A549 (cell line): ENCODE measurements around the gene KIF5A. TPM values are rescaled to one million over a fixed set of nuclear protein-coding genes. Genes with fewer than 3 reads are reported as not detected.

Experiments
- ATAC-seq, 2 experiments: fragments of 200-7000 bp in 1 of 2; fragments of >200 bp in 1 of 2; cut with Nextera tagmentation in 1 of 2; cut with Tn5 transposase in 1 of 2; 3 replicates each; pipeline versions ENCODE4 v1.8.0 to v1.9.1; 2018 to 2020; ENCODE audit warnings: mild to moderate bottlenecking in 1 of 2, moderate library complexity in 1 of 2
- CTCF ChIA-PET: fragments of 300-600 bp; sonication (Branson Sonifier 250); formaldehyde crosslinking; extraction: SDS; loops from one replicate; lab custom pipeline; 2021; ENCODE audit warnings: antibody characterized with exemption, inconsistent platforms; lab: Yijun Ruan, JAX
- POLR2A ChIA-PET: fragments of 350-600 bp; formaldehyde crosslinking; extraction: SDS; loops from one replicate; lab custom pipeline; 2021; ENCODE audit warnings: antibody characterized with exemption, inconsistent platforms; lab: Yijun Ruan, JAX
- DNase-seq, 2 experiments: peaks; one replicate each; pipeline versions ENCODE4 v3.0.0 to v3.0.0-alpha.2; 2011 to 2016; ENCODE audit warnings: low read depth in 1 of 2, low spot score in 1 of 2
- FAIRE-seq: peaks from 2 replicates; lab custom pipeline; 2011; peaks lifted over from hg19 to GRCh38; lab: Jason Lieb, UNC
- H3K27ac ChIP-seq, 2 experiments: fragments of >200 bp; sonication (Bioruptor Twin); formaldehyde crosslinking; 3 replicates each; pipeline ENCODE4 v1.5.1; 2016 to 2017
- H3K4me1 ChIP-seq: fragments of >200 bp; sonication (Bioruptor Twin); formaldehyde crosslinking; 3 replicates; pipeline ENCODE4 v1.6.1; 2016
- H3K4me2 ChIP-seq: fragments of >200 bp; sonication (Bioruptor Twin); formaldehyde crosslinking; 3 replicates; pipeline ENCODE4 v1.6.1; 2016
- H3K4me3 ChIP-seq: fragments of >200 bp; sonication (Bioruptor Twin); formaldehyde crosslinking; 3 replicates; pipeline ENCODE4 v1.5.1; 2016
- H3K9me3 ChIP-seq: fragments of >200 bp; sonication (Bioruptor Twin); formaldehyde crosslinking; 3 replicates; pipeline ENCODE4 v1.6.1; 2016
- CEBPB ChIP-seq, 2 experiments: fragments of >200 bp in 1 of 2; sonication (Bioruptor Twin) in 1 of 2; formaldehyde crosslinking in 1 of 2; IDR thresholded peaks; 2 replicates each; pipeline ENCODE4 v1.6.1; 2012 to 2016
- CHD4 ChIP-seq: fragments of 200-600 bp; sonication (generic); IDR thresholded peaks from 2 replicates; pipeline ENCODE4 v1.6.1; 2016; ENCODE audit warnings: antibody characterized with exemption, mild to moderate bottlenecking, borderline replicate concordance
- EP300 ChIP-seq, 2 experiments: fragments of >200 bp; sonication (Bioruptor Twin); formaldehyde crosslinking; IDR thresholded peaks; 2 replicates in 1 of 2; 3 replicates in 1 of 2; pipeline ENCODE4 v1.6.1; 2016 to 2017
- HEYL ChIP-seq: fragments of 250-450 bp; sonication (Bioruptor Pico); IDR thresholded peaks from 2 replicates; pipeline ENCODE4 v1.8.0; 2021; ENCODE audit warnings: mild to moderate bottlenecking, moderate library complexity
- HOXB13 ChIP-seq: fragments of 250-450 bp; sonication (Bioruptor Pico); IDR thresholded peaks from 2 replicates; pipeline ENCODE4 v1.5.0; 2020; ENCODE audit warnings: low read depth, mild to moderate bottlenecking, moderate library complexity
- HOXB5 ChIP-seq: fragments of 250-450 bp; sonication (Bioruptor Pico); IDR thresholded peaks from 2 replicates; pipeline ENCODE4 v1.5.0; 2020; ENCODE audit warnings: mild to moderate bottlenecking, moderate library complexity
- JUNB ChIP-seq: fragments of >200 bp; sonication (Bioruptor Twin); formaldehyde crosslinking; IDR thresholded peaks from 2 replicates; pipeline ENCODE4 v1.6.1; 2016
- KDM5A ChIP-seq: fragments of 200-600 bp; sonication (generic); IDR thresholded peaks from 2 replicates; pipeline ENCODE4 v1.6.1; 2016; ENCODE audit warnings: antibody characterized with exemption, mild to moderate bottlenecking
- MYC ChIP-seq: IDR thresholded peaks from 2 replicates; pipeline ENCODE4 v1.6.1; 2012; ENCODE audit warnings: mild to moderate bottlenecking, inconsistent platforms, low read length, improper control_type of control experiment, borderline replicate concordance
- PHF8 ChIP-seq: fragments of 200-600 bp; sonication (generic); IDR thresholded peaks from 2 replicates; pipeline ENCODE4 v1.6.1; 2016; ENCODE audit warnings: low read depth, mild to moderate bottlenecking, antibody characterized with exemption, moderate library complexity, borderline replicate concordance
- POLR2A ChIP-seq: IDR thresholded peaks from 2 replicates; pipeline ENCODE4 v1.6.1; 2012; ENCODE audit warnings: mild to moderate bottlenecking, low read length
- POLR2AphosphoS2 ChIP-seq: conservative IDR thresholded peaks from 2 replicates; pipeline ENCODE4 v1.6.1; 2012; ENCODE audit warnings: low read length, improper control_type of control experiment, inconsistent platforms
- RAD21 ChIP-seq, 2 experiments: fragments of >200 bp in 1 of 2; sonication (Bioruptor Twin) in 1 of 2; formaldehyde crosslinking in 1 of 2; IDR thresholded peaks in 1 of 2; conservative IDR thresholded peaks in 1 of 2; 2 replicates in 1 of 2; 3 replicates in 1 of 2; pipeline ENCODE4 v1.6.1; 2012 to 2018; ENCODE audit warnings: inconsistent platforms in 1 of 2
- RCOR1 ChIP-seq: fragments of 150-350 bp; IDR thresholded peaks from 2 replicates; pipeline ENCODE4 v1.6.1; 2014; ENCODE audit warnings: antibody characterized with exemption, low read length, low read depth
- RFX5 ChIP-seq: fragments of 450-650 bp; IDR thresholded peaks from 2 replicates; pipeline ENCODE4 v1.7.1; 2014; ENCODE audit warnings: antibody characterized with exemption, mild to moderate bottlenecking, moderate library complexity
- RNF2 ChIP-seq: fragments of 200-600 bp; sonication (generic); IDR thresholded peaks from 2 replicates; pipeline ENCODE4 v1.6.1; 2016; ENCODE audit warnings: low read depth, mild to moderate bottlenecking, antibody characterized with exemption, moderate library complexity, borderline replicate concordance
- SMC3 ChIP-seq: fragments of >200 bp; sonication (Bioruptor Twin); formaldehyde crosslinking; IDR thresholded peaks from 3 replicates; pipeline ENCODE4 v1.6.1; 2018; ENCODE audit warnings: inconsistent platforms
- TP53 ChIP-seq: fragments of 250-450 bp; sonication (Bioruptor Pico); IDR thresholded peaks from 2 replicates; pipeline ENCODE4 v1.5.0; 2021; ENCODE audit warnings: mild to moderate bottlenecking, moderate library complexity
- ZNF302 ChIP-seq: fragments of 250-450 bp; sonication (Bioruptor Pico); IDR thresholded peaks from 2 replicates; pipeline ENCODE4 v1.9.0; 2021; ENCODE audit warnings: inconsistent platforms, mild to moderate bottlenecking, moderate library complexity
- WGBS: methylation state at CpG from one replicate; pipeline ENCODE4 v1.1.6; 2017; ENCODE audit errors: missing lambda C conversion rate; 5-methylcytosine and 5-hydroxymethylcytosine counted together
- polyA plus RNA-seq, 4 experiments: library from polyadenylated mRNA; depleted of rRNA in 3 of 4; stranded (reverse); fragments of >200 nt; fragmentation: RNase III in 1 of 4; extraction: RNeasy Plus Mini Kit Qiagen cat#74134 plus additional on column Dnase treatment in 1 of 4; gene quantifications; 2 replicates in 3 of 4; 3 replicates in 1 of 4; pipeline ENCODE4 v1.2.3, GENCODE V29; 2011 to 2017
- TF ChIP-seq, protein P1 (sequence below): fragments of 150-350 bp; IDR thresholded peaks from 2 replicates; pipeline ENCODE4 v1.6.1; 2014; ENCODE audit warnings: low read depth, mild to moderate bottlenecking, low read length
- TF ChIP-seq, protein P2 (sequence below): fragments of 450-650 bp; IDR thresholded peaks from 2 replicates; pipeline ENCODE4 v1.6.1; 2014; ENCODE audit warnings: antibody characterized with exemption
- TF ChIP-seq, protein P3 (sequence below): fragments of >200 bp; sonication (Bioruptor Twin); formaldehyde crosslinking; IDR thresholded peaks from 3 replicates; pipeline ENCODE4 v1.5.1; 2016

KIF5A gene
- polyA plus RNA-seq, 2 of the 4 experiments (the other 2 are of a cell fraction) = 0.61 to 0.89 TPM

- peaks cover 13% of the 10 kb centered on the region for H3K4me1 ChIP-seq
- no peak overlapping the region for H3K4me2 ChIP-seq
- no peak for ATAC-seq
- no peaks in the 10 kb centered on the region for H3K9me3 ChIP-seq
- 100% methylated on average over 1 of the region's 1 CpG for WGBS
- TF ChIP-seq POLR2AphosphoS2 (no peak), HOXB13 (CRISPR knock-in tag) (no peak), POLR2A (no peak), JUNB (no peak), HOXB5 (no peak)
- TF ChIP-seq, all 56 proteins: peak for 0
- CTCF ChIA-PET = interaction anchor here (1.0 to 10.0 kb wide), 19 partner anchors 10 to 153 kb away, joined by 3 to 336 read pairs (median 29); partner anchors contain the start of genes ARHGEF25, B4GALNT1, DTX3 and OS9
- POLR2A ChIA-PET = interaction anchor here (1.5 kb wide), 1 partner anchor 9 kb away, joined by 4 read pairs; the partner anchor contains the start of gene PIP4K2C
- FAIRE-seq (no peak), DNase-seq (no peak)
- Histone ChIP-seq H3K27ac (no peak overlapping the region), H3K4me3 (no peak overlapping the region)
Observed at GRCh38 chr12:57581802-57582201, 32.0 kb downstream of the KIF5A start.

DNA sequence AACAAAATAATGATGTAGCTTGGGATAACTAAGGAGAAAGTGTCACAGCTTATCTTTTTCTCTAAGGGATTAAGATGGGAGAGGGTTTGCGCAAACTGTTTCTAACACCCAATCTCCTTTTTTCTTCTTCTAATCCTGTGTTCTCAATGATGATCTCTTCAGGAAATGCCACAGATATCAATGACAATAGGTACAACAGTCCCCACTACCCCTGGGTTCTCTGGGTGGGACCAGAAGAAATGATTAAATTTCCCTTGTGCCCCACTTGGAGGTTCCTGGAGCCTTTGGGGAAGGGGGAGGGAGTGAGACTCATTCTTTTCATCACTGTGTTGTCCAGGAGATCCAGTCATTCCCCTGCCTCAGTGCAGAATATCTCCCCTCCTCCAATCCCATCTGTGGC lies 32.6 kb downstream of the KIF5A start:
- DNase-seq = no peak
- H3K9me3 ChIP-seq = no peaks in the 10 kb centered on the region
- no peak for FAIRE-seq
- CTCF ChIA-PET = interaction anchor here (0.6 to 10.0 kb wide), 28 partner anchors 11 to 178 kb away, joined by 3 to 336 read pairs (median 16); partner anchors contain the start of genes ARHGEF25, B4GALNT1, DTX3 and OS9
- no peak overlapping the region for H3K4me3 ChIP-seq
- no peak for ATAC-seq
- no peak overlapping the region for H3K4me2 ChIP-seq
- WGBS = 90% methylated on average over 1 of the region's 1 CpG
- TF ChIP-seq PHF8 (no peak), KDM5A (no peak), MYC (no peak), CHD4 (no peak), EP300 (IDR thresholded peaks at IDR 0.05) (no peak)
- TF ChIP-seq, all 56 proteins: peak for 0
- peaks cover 13% of the 10 kb centered on the region for H3K4me1 ChIP-seq
- POLR2A ChIA-PET = interaction anchor here (1.5 kb wide), 1 partner anchor 9 kb away, joined by 4 read pairs; the partner anchor contains the start of gene PIP4K2C
- H3K27ac ChIP-seq = no peak overlapping the region

- no peak for FAIRE-seq
- 46% methylated on average over 13 of the region's 13 CpGs for WGBS
Observed at GRCh38 chr12:57583008-57583831, 33.4 kb downstream of the KIF5A start.

DNA sequence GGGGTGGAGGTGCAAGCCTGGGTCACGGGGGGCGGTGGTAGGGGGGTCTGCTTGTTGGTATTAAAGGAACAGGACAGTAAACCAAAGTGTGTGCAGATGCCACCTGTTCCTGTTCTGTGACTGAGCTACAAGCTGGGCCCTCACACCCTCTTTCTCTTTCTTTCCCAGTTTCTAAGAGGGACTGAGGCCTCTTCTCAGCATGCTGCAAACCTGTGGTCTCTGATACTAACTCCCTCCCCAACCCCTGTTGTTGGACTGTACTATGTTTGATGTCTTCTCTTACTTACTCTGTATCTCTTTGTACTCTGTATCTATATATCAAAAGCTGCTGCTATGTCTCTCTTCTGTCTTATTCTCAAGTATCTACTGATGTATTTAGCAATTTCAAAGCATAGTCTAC lies 34.2 kb downstream of the KIF5A start:
- ChIA-PET CTCF (interaction anchor here (0.7 to 10.0 kb wide), 34 partner anchors 9 to 354 kb away, joined by 3 to 336 read pairs (median 8); partner anchors contain the start of genes ARHGEF25, B4GALNT1, DCTN2 and DTX3), POLR2A (no interaction called here)
- no peak overlapping the region for H3K4me2 ChIP-seq
- no peaks in the 10 kb centered on the region for H3K9me3 ChIP-seq
- H3K4me1 ChIP-seq = peaks cover 13% of the 10 kb centered on the region
- H3K4me3 ChIP-seq = no peak overlapping the region
- FAIRE-seq (no peak), ATAC-seq (no peak), DNase-seq (no peak)
- no peak overlapping the region for H3K27ac ChIP-seq
- 85% methylated on average over 2 of the region's 2 CpGs for WGBS
- no peak for TF ChIP-seq RFX5
- no peak for TF ChIP-seq RNF2
- TF ChIP-seq CEBPB (IDR thresholded peaks at IDR 0.05) = no peak
- TF ChIP-seq ZNF302 (CRISPR knock-in tag) = no peak
- TF ChIP-seq HEYL (CRISPR knock-in tag) = no peak
- TF ChIP-seq, protein P1, sequence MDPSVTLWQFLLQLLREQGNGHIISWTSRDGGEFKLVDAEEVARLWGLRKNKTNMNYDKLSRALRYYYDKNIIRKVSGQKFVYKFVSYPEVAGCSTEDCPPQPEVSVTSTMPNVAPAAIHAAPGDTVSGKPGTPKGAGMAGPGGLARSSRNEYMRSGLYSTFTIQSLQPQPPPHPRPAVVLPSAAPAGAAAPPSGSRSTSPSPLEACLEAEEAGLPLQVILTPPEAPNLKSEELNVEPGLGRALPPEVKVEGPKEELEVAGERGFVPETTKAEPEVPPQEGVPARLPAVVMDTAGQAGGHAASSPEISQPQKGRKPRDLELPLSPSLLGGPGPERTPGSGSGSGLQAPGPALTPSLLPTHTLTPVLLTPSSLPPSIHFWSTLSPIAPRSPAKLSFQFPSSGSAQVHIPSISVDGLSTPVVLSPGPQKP = no peak
- TF ChIP-seq RCOR1 = no peak
- TF ChIP-seq TP53 (CRISPR knock-in tag) = no peak
- TF ChIP-seq MYC = no peak
- TF ChIP-seq, protein P2, sequence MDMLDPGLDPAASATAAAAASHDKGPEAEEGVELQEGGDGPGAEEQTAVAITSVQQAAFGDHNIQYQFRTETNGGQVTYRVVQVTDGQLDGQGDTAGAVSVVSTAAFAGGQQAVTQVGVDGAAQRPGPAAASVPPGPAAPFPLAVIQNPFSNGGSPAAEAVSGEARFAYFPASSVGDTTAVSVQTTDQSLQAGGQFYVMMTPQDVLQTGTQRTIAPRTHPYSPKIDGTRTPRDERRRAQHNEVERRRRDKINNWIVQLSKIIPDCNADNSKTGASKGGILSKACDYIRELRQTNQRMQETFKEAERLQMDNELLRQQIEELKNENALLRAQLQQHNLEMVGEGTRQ = no peak

More at GRCh38 chr12:57583008-57583831, 33.4 kb downstream of the KIF5A start:
- DNase-seq (peak; percentile 90 to 96), ATAC-seq (peak; percentile 91 to 98)
- TF ChIP-seq CEBPB (IDR thresholded peaks at IDR 0.05) = no peak
- TF ChIP-seq, protein P3, sequence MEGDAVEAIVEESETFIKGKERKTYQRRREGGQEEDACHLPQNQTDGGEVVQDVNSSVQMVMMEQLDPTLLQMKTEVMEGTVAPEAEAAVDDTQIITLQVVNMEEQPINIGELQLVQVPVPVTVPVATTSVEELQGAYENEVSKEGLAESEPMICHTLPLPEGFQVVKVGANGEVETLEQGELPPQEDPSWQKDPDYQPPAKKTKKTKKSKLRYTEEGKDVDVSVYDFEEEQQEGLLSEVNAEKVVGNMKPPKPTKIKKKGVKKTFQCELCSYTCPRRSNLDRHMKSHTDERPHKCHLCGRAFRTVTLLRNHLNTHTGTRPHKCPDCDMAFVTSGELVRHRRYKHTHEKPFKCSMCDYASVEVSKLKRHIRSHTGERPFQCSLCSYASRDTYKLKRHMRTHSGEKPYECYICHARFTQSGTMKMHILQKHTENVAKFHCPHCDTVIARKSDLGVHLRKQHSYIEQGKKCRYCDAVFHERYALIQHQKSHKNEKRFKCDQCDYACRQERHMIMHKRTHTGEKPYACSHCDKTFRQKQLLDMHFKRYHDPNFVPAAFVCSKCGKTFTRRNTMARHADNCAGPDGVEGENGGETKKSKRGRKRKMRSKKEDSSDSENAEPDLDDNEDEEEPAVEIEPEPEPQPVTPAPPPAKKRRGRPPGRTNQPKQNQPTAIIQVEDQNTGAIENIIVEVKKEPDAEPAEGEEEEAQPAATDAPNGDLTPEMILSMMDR = peak; percentile 96
- TF ChIP-seq HOXB5 = no peak
- TF ChIP-seq RAD21 (conservative IDR thresholded peaks at IDR 0.05 in 1 of 2, IDR thresholded peaks at IDR 0.05 in 1 of 2) = peak; percentile 86 to 93
- peak; percentile 76 for TF ChIP-seq SMC3
- Histone ChIP-seq H3K9me3 (no peaks in the 10 kb centered on the region), H3K4me1 (peaks cover 13% of the 10 kb centered on the region), H3K4me2 (no peak overlapping the region), H3K4me3 (no peak overlapping the region), H3K27ac (no peak overlapping the region)
- CTCF ChIA-PET = interaction anchor here (0.6 to 10.0 kb wide), 55 partner anchors 10 to 1234 kb away, joined by 3 to 336 read pairs (median 4); partner anchors contain the start of genes ARHGEF25, B4GALNT1, DCTN2 and DTX3
- POLR2A ChIA-PET = no interaction called here
